GM19025 (cell line): ENCODE data around the gene LMCD1.

Source experiments
- ATAC-seq: cut with Tn5 transposase; IDR thresholded peaks from one replicate; pipeline ENCODE4 v1.9.1; 2021; ENCODE audit warnings: mild to moderate bottlenecking, low read depth, moderate library complexity; ENCODE audit not compliant: unreplicated experiment

The LMCD1 gene

DNA sequence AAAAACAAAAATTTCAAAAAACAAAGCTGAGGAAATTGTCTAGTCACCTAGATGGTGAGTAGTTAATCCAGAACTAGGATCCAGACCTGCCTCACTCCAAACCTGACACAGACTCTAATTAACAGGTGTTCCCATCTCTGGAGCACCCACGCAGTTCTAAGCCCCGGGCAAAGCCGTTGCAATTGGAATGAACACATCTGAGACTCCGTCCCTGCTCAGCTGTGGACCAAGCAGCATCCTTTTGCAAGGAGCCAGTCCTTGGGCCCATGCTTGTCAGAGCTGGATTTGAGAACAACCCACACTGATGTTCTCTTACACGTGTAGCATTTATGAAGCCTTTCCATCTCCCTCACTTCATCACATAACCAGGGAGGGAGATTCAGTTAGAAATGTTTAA lies 54.8 kb downstream of the LMCD1 start:
- no peak for ATAC-seq

DNA sequence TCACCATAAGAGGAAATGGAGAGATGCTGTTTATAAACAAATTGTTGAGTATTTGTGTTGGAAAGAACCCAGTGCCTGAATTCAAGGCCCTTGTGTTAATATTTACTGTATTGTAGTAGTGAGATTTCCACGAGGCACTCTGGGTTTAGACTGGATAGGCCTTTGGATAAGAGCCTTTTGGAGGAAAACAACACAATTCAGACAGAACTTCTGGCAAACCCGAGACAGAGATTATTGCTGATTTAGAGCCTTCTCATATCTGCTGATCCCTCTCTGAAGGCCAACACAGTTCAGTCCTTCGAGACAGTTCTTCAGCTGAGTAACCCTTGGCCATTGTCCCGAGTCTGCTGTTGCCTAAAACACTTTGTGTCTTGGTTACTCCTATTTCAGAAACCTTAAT lies 55.7 kb downstream of the LMCD1 start:
- ATAC-seq, result no peak

DNA sequence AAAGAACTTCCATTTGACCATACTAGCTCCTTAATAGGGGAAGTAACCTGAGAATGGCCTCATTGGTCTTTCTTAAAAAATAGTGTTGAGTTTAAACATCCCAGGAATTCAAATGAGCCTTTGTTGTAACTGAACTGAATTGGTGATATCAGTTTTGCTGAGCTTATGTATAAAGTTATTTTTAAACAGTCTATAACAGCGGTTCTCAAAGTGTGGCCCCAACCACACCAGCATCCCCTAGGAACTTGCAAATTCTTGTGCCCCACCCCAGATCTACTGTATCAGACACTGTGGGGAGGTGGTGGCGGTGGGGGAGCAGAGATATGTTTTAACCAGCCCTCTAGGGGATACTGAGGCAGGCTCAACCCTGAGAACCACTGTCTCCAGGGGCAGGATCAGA lies 57.0 kb downstream of the LMCD1 start:
- no peak for ATAC-seq

DNA sequence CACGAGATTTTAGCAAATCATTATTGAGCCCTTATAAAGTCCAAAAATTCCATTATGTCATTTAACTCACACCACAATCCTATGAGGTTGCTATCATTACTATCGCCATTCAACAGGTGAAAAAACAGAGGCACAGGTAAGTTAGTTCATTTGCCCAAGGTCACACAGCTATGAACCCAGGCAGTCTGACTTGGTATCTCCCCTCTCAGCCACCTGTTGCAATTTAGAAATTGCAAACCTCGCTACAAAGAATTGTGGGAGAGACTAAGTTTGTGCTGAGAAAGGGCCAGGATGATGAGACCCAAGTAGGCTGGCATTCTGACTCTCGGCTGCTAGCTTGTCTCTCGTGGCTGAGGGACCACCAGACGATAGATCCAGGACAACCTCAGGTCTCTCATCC lies 57.7 kb downstream of the LMCD1 start:
- no peak for ATAC-seq

DNA sequence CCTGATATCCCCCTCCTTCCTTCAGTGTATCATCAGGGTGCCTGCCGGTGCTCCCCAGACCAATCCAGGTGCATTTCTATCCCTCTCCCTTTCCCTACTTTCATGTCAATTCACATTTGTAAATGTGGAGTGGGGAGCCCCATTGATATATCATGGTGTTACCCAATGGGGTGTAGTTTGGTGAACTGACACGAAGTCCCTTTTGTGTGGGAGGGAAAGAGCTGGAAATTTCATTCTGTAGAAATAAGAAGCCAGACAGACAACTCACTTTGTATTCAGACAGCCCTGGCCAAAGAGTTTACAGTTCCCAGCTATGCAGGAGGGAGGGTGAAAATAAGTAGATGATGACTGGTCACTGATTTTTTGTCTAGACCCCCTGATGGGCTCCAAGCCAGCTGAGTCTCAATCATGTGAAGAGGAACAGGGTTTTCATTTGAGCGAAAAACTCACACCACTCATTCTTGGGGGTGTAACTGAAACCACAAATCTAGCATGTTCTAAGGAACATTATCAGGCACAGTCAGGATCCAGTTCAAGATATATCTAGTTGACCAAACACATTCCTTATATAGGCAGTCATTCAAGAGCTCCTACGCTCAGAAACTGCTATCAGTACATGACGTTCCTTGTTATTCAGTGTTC lies 58.9 kb downstream of the LMCD1 start:
- no peak for ATAC-seq

DNA sequence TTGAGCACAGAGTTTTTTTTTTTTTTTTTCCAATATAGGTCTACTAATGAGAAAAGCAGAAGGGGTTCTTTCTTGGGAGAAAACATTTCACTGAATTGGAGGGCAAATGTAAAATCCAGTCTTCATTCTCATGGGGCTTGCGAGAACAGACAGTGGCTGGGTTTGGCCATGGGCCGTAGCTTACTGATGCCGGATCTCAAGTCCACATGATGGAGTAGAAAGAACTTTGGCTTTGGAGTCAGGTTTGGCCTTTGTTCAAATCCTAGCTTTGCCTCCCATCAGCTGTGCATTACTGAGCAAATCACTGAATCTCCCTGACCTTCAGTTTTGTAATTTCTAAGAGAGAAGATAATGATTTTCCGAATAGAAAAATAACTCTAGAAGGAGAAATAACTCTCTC lies 59.7 kb downstream of the LMCD1 start:
- ATAC-seq, result no peak

DNA sequence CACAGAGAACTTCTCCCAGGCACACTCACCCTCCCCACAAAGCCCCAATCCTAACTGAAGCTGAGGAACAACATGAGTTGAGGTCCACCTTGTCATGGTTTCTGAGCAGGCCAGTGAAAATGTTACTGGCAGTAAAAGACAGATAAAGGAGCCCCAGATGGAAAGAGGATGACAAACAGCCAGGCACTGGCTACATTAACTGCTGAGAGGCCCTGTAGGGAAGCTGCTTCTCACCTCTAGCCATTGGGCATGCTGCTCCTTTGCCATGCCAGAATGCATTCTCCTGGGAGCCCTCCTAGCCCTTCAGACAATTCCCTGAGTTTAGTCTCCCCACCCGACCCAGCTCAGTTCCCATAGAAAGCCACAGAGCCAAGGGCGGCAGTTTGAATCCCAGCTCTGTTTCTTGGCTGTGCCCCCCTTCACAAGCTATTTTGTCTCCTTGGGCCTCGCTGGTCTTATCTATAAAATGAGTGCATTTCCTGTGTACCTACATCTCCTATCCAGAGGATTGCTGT lies 60.5 kb downstream of the LMCD1 start:
- ATAC-seq, result no peak

DNA sequence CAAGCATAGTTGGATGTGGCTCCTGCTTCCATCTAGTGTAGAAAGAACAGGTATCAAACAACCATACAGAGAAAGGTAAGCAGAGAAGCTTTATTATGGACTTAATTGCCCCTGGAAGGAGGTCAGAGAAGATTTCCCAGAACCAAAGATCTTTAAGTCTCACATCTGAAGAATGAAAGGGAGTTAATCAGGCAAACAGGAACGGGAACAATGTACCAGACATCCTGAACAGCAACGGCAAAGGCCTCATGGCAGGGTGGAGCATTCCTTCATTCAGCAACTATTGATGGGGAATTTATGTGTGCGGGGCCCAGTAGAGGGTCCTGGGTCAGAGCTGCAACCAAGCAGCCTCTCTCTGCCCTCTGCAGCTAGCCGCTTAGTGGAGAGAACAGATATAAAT lies 61.5 kb downstream of the LMCD1 start:
- ATAC-seq, result no peak

DNA sequence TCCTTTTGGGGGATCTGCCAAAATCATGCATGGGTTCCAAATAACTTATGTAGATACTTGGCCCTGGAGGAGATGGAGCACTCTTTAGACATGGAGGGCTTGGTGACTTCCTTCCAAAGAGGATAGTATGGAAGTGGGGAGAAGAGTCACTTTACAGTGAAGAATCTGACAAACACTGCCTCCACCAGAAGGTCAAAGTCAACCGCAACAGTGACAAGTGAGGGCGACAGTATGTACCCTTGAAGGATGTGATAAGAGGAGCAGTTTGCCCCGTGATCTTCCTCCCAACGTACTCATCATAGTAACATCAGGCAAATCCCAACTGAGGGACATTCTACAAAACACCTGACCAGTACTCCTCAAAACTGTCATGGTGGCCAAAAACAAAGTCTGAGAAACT lies 62.0 kb downstream of the LMCD1 start:
- no peak for ATAC-seq

DNA sequence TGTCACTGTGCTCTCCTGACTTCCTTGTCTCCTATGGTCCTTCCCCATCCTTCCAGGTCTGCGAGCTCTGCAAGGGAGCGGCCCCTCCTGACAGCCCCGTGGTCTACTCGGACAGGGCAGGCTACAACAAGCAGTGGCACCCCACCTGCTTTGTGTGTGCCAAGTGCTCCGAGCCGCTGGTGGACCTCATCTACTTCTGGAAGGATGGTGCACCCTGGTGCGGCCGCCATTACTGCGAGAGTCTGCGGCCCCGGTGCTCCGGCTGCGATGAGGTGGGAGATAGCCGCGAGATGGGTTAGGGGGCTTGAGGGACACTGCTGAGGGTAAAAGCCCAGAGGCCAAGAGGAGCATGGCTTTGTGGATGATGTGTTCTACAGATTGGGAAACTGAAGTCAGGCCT lies 63.8 kb downstream of the LMCD1 start:
- ATAC-seq, result no peak

DNA sequence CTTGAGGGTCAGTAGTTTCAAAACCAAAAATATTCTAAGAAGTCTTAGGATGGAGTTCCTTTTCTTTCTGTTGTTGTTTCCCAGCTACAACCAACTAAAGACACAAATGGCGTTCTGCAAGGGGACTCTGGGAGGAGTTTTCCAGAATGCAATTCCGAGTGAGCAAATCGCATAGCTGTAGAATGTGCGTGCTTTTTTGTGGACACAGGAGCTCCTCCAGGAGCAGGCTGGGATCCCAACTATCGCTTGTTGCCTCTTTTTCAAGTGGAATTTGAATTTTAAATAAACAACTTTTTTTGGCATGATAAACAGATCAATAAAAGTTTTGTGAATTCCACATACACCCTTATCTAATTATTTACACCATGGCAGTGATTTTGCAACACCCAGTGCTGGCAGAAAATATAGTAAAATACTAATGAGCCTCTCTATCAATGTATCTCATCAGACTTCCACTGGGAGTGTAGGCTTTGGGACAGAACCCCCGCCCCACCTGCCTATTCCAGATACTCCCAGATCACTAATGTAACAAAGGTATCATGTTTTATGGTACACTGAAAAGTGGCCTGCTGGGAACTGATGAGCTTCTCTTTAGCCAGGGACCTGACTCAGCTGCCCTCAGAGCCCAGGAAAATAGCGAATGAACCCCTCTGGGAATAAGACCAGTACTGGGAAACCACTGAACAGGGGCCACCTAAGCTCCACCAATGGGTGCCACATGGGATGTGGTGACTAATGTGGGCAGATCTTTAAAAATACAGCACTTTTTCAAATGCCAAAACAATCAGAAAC lies 66.4 kb downstream of the LMCD1 start:
- no peak for ATAC-seq

DNA sequence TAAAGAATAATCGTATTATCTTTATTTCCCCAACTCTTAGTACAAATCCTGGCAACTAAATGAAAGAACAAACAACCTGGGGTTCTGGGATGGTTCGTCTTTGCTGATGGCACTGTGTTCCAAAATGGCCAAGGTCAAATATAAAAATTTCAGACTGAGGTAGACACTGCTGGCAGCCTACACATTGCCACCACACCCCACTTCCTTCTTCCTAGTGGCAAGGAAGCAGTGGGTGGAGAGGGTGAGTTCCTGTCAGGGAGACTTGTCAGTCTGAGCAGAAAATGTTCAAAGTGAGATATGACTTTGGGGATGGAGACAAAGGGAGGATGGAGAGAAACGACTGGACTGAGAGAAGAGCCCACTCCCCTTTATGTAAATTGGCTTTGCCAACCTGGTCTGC lies 69.6 kb downstream of the LMCD1 start:
- no peak for ATAC-seq

DNA sequence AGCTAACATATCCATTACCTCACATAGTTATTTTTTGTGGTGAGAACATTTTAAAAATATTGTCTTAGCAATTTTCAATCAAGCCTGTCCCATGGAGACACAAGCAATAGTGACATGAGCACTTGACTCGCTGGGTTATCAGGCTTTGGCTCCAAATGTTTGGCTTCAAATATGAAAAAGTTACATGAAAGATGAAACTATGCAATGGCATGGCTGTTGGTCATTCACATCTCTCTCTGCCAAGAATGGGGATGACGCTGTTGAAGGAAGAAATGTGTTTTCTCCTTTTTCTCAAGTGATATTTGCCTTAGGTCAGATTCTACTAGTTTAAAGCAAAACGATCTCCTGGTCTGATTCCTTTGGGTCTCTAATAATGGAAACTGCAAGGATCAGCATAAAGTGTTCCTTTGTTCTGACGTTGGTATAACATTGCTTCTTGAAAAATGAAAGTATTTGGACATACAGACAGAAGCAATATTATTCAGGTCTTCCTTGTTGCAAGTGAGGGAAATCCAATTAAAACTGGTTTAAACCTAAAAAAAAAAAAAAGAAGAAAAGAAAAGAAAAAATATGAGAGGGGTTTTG lies 71.8 kb downstream of the LMCD1 start:
- ATAC-seq, result no peak

DNA sequence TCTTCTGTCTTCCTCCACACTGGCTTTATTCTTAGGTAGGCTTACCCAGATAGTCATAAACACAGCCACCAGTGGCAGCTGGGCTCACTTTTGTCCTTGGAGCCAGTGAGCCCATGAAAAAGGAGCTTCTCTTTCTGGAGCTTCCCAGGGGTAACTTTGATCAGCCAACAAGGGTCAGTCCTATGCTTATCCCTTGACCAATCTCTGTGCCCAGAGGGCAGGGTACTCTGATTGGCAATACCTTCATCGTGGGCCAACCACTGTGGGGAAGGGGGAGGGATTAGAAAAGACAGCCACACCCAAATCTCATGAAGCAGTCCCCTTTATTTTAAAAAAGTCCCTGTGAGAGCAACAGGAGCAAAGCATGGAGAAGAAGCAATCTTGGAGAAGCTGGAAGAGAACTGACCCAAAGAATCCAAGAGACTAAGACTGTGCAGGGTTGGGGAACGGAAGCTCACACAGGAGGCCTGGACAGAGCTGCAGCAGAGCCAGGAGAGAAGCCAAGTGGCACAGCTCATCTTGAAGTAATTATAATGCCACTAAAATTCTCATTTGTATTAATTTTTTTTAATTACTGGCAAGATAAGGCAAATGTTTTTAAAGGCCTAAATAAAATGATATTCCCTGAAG lies 72.5 kb downstream of the LMCD1 start:
- no peak for ATAC-seq

DNA sequence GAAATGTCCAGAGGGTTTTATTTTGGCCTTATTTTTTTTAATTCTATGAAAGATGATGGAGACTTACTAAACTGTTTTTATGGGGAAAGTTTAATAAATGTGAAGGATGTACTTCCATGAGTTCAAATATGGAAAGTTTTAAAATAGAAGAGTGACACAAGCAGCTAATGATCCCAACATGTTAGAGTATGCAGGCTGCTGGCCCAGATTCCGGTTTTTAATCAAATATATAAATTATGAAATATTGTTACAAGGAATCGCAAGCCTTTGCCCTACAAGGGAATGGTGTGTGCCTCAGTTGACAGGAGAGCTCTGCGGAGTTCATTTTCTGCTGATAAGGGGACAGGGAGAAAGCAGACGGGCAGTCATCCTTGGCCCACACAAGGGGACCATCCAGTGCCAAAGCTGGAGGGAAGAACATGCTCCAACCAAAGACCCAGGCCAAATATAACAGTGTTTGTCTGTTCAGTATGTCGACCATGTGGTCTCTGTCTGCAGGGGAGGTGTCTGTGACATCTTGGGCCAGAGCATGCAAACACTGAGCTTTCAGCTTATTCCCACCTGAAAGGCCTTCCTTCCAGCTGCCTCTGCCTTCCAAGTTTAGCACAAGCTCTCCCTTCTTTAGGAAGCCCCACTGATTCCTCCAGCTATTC lies 73.2 kb downstream of the LMCD1 start:
- ATAC-seq, result no peak

DNA sequence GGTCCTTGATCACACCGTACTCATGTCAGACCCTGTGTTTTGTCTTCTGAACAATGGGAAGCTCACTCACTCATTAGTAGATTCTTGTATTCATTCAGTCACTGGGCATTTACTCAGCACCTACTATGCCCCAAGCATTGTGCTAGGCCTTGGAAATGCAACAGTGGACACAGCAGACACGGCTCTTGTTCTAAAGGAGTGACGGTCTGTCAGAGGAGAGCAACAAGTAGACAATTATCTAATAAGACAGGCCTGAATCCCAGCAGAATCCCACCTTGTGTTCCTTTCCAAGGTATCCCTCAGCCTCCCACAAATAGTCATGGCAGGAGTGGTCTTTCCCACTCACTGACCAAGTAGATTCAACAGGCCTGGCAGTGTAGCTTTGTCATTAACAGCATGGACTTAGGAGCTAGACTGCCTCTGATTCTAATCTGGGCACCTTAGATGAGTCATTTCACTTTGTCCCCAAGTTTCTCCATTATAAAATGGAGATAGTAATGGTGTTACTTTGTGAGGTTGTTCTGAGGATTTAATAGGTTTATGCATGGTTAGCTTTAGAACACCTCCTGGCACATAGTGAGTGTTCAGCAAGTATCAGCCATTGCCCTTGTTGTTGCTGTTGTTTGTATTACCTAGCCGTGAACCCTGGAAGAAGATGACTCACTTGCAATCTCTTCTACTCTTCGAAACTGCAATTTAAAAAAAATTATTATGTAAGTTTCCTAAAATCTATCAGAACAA lies 73.9 kb downstream of the LMCD1 start:
- no peak for ATAC-seq

DNA sequence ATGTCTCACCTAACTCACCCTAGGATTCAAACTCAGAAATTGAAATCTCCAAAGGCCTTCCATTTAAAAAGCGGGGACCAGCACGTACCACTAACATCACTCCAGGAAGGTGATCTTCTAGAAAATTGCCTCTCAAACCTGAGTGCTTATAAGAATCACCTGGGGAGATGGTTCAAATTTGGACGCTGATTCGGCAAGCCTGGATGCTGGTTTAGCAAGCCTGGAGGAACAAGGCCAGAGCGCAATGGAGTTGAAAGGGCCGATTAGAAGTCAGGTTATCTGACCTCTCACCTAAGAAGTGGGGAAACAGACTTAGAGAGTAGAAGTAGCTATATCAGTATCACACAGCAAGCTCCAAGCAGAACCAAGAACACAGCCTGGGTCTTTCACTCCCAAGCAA lies 74.8 kb downstream of the LMCD1 start:
- no peak for ATAC-seq

DNA sequence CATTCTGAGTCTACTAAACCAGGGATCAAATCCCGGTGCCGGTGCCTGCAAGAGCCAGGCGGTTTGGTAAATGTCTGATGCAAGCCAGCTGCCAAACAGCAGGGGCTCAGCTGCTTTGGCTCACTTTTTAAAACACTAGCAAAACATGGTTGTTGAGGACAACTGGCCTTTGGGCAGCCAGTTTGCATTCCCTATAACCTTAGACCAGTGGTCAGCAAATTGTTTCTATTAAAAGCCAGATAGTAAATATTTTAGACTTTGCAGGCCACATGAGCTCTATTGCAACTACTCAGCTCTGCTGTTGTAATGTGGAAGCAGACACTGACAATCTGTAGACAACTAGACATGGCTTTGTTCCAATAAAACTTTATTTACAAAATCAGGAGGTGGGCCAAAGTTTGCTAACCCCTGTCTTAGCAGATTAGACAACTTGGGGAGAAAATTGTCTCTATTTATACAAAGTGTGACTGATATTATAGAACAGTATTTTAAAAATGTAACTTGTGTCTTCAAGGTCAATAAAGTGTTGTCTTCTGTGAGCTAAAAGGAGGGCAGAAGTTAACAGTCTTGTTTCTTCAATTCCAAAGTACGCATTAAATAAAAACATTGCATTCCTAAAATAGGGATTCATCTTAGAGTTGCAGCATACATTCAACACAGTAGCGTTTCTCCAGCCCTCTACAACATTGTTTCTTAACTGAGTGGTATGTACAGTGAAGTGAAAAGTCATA lies 75.4 kb downstream of the LMCD1 start:
- ATAC-seq, result no peak

DNA sequence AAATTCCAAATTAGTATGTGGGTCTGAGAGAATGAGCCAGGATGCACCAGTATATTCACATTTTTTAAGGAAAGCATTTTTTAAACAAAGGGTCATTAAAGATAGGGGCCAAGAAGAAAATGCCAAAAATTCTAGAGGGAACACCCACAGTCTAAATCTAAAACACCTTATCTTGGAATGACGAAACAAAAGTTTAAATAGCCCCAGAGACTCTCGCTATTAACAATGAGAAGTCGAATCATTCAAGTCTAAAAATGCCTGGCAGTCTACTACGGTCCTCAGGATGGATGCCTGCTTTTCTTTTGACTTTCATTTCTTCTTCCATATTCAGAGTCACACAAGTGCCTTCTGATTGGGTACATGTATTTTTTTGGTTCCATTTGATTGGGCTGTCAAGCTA lies 76.7 kb downstream of the LMCD1 start:
- ATAC-seq, result no peak

DNA sequence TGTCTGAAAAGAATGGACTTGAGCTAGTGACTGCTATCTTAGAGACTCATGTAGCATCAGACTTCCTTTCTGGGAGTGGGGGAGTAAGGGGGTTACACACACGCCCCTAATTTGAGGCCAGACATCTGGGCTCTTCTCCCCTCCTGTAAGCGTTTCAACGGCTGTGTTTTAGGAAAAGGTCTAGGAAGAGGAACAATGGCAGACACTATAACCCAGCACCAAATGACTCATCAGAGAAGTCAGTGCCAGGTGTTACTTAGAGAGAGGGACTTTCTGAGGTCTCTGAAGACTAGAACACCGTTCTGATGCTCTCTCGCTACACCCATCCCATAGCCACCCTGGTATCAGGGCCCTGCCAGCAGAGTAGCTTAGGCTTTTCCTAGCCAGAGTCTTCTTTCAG lies 77.5 kb downstream of the LMCD1 start:
- ATAC-seq, result peak; percentile 99
